HepG2 (cell line): ENCODE results near the gene AUTS2. TPM values are rescaled to one million over a fixed set of nuclear protein-coding genes. Genes with fewer than 3 reads are reported as not detected.

ENCODE experiments used
- ATAC-seq: fragments of 200-7000 bp; cut with Tn5 transposase; 3 replicates; pipeline ENCODE4 v1.9.1; 2020; ENCODE audit warnings: mild to moderate bottlenecking, moderate library complexity
- BruUV-seq: library from RNA; stranded (reverse); fragments of 400-500 nt; replicated peaks from 2 replicates; lab custom pipeline; 2021; lab: Mats Ljungman, UMichigan
- CTCF ChIA-PET: fragments of 300-600 bp; formaldehyde crosslinking; extraction: SDS; loops from one replicate; lab custom pipeline; 2021; ENCODE audit warnings: low total read pairs, inconsistent platforms, low intra/inter-chr PET ratio; lab: Yijun Ruan, JAX
- POLR2A ChIA-PET: fragments of 350-600 bp; sonication (Branson Sonifier 250); formaldehyde crosslinking; loops from one replicate; lab custom pipeline; 2020; ENCODE audit warnings: antibody characterized with exemption, inconsistent platforms; lab: Yijun Ruan, JAX
- DNase-seq: peaks from one replicate; pipeline ENCODE4 v3.0.0-alpha.2; 2015; ENCODE audit warnings: low spot score
- FAIRE-seq: peaks from 3 replicates; lab custom pipeline; 2011; peaks lifted over from hg19 to GRCh38; lab: Jason Lieb, UNC
- H2AFZ ChIP-seq: one replicate; pipeline ENCODE4 v1.6.1; 2011; ENCODE audit warnings: low read length, inconsistent platforms
- H3K27ac ChIP-seq: fragments of 300-600 bp; 3 replicates; pipeline ENCODE4 v1.8.0; 2011; ENCODE audit warnings: mixed run types, mild to moderate bottlenecking, mixed read lengths, low read length, inconsistent platforms; ENCODE audit not compliant: insufficient read depth; ENCODE audit errors: extremely low read length
- H3K27me3 ChIP-seq, 2 experiments: fragments of 200-600 bp in 1 of 2; 2 replicates in 1 of 2; 3 replicates in 1 of 2; pipeline versions ENCODE4 v1.6.0 to v1.8.0; 2011; ENCODE audit warnings: low read length in 2 of 2, mild to moderate bottlenecking in 2 of 2, moderate library complexity in 2 of 2, inconsistent platforms in 1 of 2; ENCODE audit not compliant: insufficient read depth in 2 of 2, control insufficient read depth in 1 of 2
- H3K36me3 ChIP-seq, 2 experiments: fragments of 200-600 bp in 1 of 2; replicated peaks in 1 of 2; 2 replicates in 1 of 2; 3 replicates in 1 of 2; pipeline versions ENCODE4 v1.5.1 to v1.8.0; 2011; ENCODE audit warnings: low read length in 2 of 2, inconsistent platforms in 1 of 2; ENCODE audit not compliant: insufficient read depth in 2 of 2, control insufficient read depth in 1 of 2
- H3K4me1 ChIP-seq: 2 replicates; pipeline ENCODE4 v1.5.1; 2012; ENCODE audit warnings: low read length, inconsistent platforms; ENCODE audit not compliant: insufficient read depth
- H3K4me2 ChIP-seq: 2 replicates; pipeline ENCODE4 v1.6.0; 2011; ENCODE audit warnings: low read depth, low read length, inconsistent platforms
- H3K4me3 ChIP-seq, 3 experiments: fragments of 200-600 bp in 1 of 3; sonication (generic), shearing (Covaris generic) in 1 of 3; replicated peaks in 1 of 3; 2 replicates each; pipeline ENCODE4 v1.5.1; 2011 to 2016; ENCODE audit warnings: low read length in 3 of 3, inconsistent platforms in 2 of 3, low read depth in 2 of 3, mild to moderate bottlenecking in 2 of 3, control low read depth in 1 of 3, mixed read lengths in 1 of 3; ENCODE audit not compliant: insufficient read depth in 1 of 3
- H3K79me2 ChIP-seq: one replicate; pipeline ENCODE4 v1.6.1; 2011; ENCODE audit warnings: low read length, inconsistent platforms; ENCODE audit not compliant: insufficient read depth
- H3K9ac ChIP-seq: 2 replicates; pipeline ENCODE4 v1.6.0; 2011; ENCODE audit warnings: mild to moderate bottlenecking, low read depth, low read length, inconsistent platforms; ENCODE audit not compliant: insufficient read depth
- H3K9me3 ChIP-seq: 2 replicates; pipeline ENCODE4 v1.5.1; 2012; ENCODE audit warnings: mild to moderate bottlenecking, low read length
- H4K20me1 ChIP-seq: 2 replicates; pipeline ENCODE4 v1.6.0; 2011; ENCODE audit warnings: inconsistent platforms, mild to moderate bottlenecking, low read length, moderate library complexity; ENCODE audit not compliant: insufficient read depth
- GPBP1L1 ChIP-seq: sonication (generic); formaldehyde crosslinking; IDR thresholded peaks from 2 replicates; pipeline ENCODE4 v1.5.0; 2020; ENCODE audit warnings: mild to moderate bottlenecking, missing genetic modification reagents
- KDM2A ChIP-seq: sonication (generic); formaldehyde crosslinking; IDR thresholded peaks from 2 replicates; pipeline ENCODE4 v1.4.0; 2020; ENCODE audit warnings: low read depth, missing genetic modification reagents, borderline replicate concordance
- NBN ChIP-seq: fragments of 450-650 bp; conservative IDR thresholded peaks from 2 replicates; pipeline ENCODE4 v1.6.1; 2017
- PRDM10 ChIP-seq: sonication (generic); formaldehyde crosslinking; IDR thresholded peaks from 2 replicates; pipeline ENCODE4 v1.4.0; 2020; ENCODE audit warnings: low read depth, missing genetic modification reagents
- RBM22 ChIP-seq: fragments of 200-400 bp; formaldehyde crosslinking; optimal IDR thresholded peaks from 2 replicates; pipeline ENCODE3; 2017; ENCODE audit warnings: mild to moderate bottlenecking, low read length, moderate library complexity
- ZNF207 ChIP-seq: fragments of 450-650 bp; IDR thresholded peaks from 2 replicates; pipeline ENCODE4 v1.6.1; 2016; ENCODE audit warnings: antibody characterized with exemption, borderline replicate concordance
- ZNF572 ChIP-seq: sonication (generic); formaldehyde crosslinking; IDR thresholded peaks from 2 replicates; pipeline ENCODE4 v1.5.1; 2020; ENCODE audit warnings: mild to moderate bottlenecking, missing genetic modification reagents
- ZNF792 ChIP-seq: IDR thresholded peaks from 2 replicates; pipeline ENCODE4 v1.6.1; 2016
- in situ Hi-C: cut with HindIII; loops from 2 replicates; pipeline ENCODE4 v1.10.0; 2017; ENCODE audit warnings: low pct_unique_long_range_greater_than_20kb; ENCODE audit not compliant: extremely low pct_ligation_motif_present
- intact Hi-C: fragments of 100-400 bp; cut with micrococcal nuclease; formaldehyde crosslinking; loops from one replicate; pipeline ENCODE4 v1.10.0; 2022; ENCODE audit not compliant: unreplicated experiment
- polyA plus RNA-seq, 8 experiments: library from polyadenylated mRNA; depleted of rRNA in 3 of 8; stranded (reverse) in 7 of 8; unstranded in 1 of 8; fragments of >200 nt; fragmentation: Illumina TruSeq in 4 of 8; extraction: Trizol in 4 of 8; gene quantifications; 2 replicates each; pipeline versions ENCODE4 v1.2.1 to v1.2.3, GENCODE V29; 2011 to 2016; ENCODE audit warnings: low read depth in 4 of 8, missing spikeins in 1 of 8, mixed read lengths in 1 of 8; ENCODE audit not compliant: insufficient read depth in 1 of 8
- total RNA-seq, 5 experiments: library from RNA; depleted of rRNA; stranded (reverse); fragments of >200 nt; fragmentation: Illumina TruSeq; extraction: Trizol; gene quantifications; 2 replicates each; pipeline ENCODE4 v1.2.3, GENCODE V29; 2016; ENCODE audit warnings: low read depth in 1 of 5

AUTS2 gene
- total and polyA plus RNA-seq, 2 of the 13 experiments (the other 11 are each of a cell fraction or from before 2014, with no cell fraction given) = 0.38 TPM; not detected in 1

GRCh38 chr7:70393956-70394355 is 795.7 kb downstream of the AUTS2 start:
- Histone ChIP-seq H3K9me3 (no peaks in the 10 kb centered on the region), H3K4me3 (no peak overlapping the region), H3K4me2 (no peak overlapping the region), H3K79me2 (no peaks in the 10 kb centered on the region), H3K27me3 (no peaks in the 10 kb centered on the region), H2AFZ (no peak overlapping the region), H3K4me1 (no peaks in the 10 kb centered on the region), H3K36me3 (no peaks in the 10 kb centered on the region), H4K20me1 (no peaks in the 10 kb centered on the region), H3K27ac (no peak overlapping the region), H3K9ac (no peak overlapping the region)
- CTCF ChIA-PET = no interaction called here
- intact Hi-C loops = no loop called here
- FAIRE-seq (no peak), DNase-seq (no peak), ATAC-seq (no peak)
- POLR2A ChIA-PET = no interaction called here
- TF ChIP-seq GPBP1L1 (CRISPR knock-in tag) (no peak), RBM22 (no peak), PRDM10 (CRISPR knock-in tag) (no peak), NBN (no peak), ZNF792 (CRISPR knock-in tag) (no peak), ZNF207 (no peak), KDM2A (CRISPR knock-in tag) (no peak), ZNF572 (CRISPR knock-in tag) (no peak)
- no TSS peak for BruUV-seq
- in situ Hi-C loops = no loop called here
